SU-DHL-6 (cell line): ENCODE measurements around the gene DNAH3.

Source experiments
- H2AFZ ChIP-seq: fragments of 200-600 bp; sonication (generic); 2 replicates; pipeline ENCODE4 v1.6.1; 2014; ENCODE audit warnings: low read depth, mild to moderate bottlenecking, moderate library complexity, mixed read lengths, antibody characterized with exemption, low read length; ENCODE audit not compliant: severe bottlenecking
- H3F3A ChIP-seq: fragments of 200-600 bp; shearing (Covaris generic); 2 replicates; pipeline ENCODE4 v1.6.0; 2016; ENCODE audit warnings: antibody characterized with exemption, mild to moderate bottlenecking; ENCODE audit not compliant: insufficient read depth
- H3K27ac ChIP-seq: fragments of 200-600 bp; sonication (generic); 2 replicates; pipeline ENCODE4 v1.5.1; 2016; ENCODE audit warnings: low read depth, mild to moderate bottlenecking, low read length, moderate library complexity, mixed read lengths
- H3K27me3 ChIP-seq: fragments of 200-600 bp; sonication (generic), shearing (Covaris generic); 2 replicates; pipeline ENCODE4 v1.6.0; 2014; ENCODE audit warnings: mild to moderate bottlenecking, low read length
- H3K36me3 ChIP-seq: fragments of 200-600 bp; sonication (generic); 2 replicates; pipeline ENCODE4 v1.6.1; 2014; ENCODE audit warnings: mild to moderate bottlenecking, low read length, mixed read lengths
- H3K4me2 ChIP-seq: fragments of 300-600, 200-600 bp; shearing (Covaris generic), sonication (generic); 2 replicates; pipeline ENCODE4 v1.6.0; 2014; ENCODE audit warnings: low read length, low read depth, mild to moderate bottlenecking; ENCODE audit not compliant: poor library complexity, severe bottlenecking
- H3K4me3 ChIP-seq: fragments of 200-600 bp; sonication (generic); 2 replicates; pipeline ENCODE4 v1.5.1; 2014; ENCODE audit warnings: antibody characterized with exemption, low read length, mild to moderate bottlenecking, mixed read lengths; ENCODE audit not compliant: insufficient read depth, poor library complexity, severe bottlenecking
- H3K79me2 ChIP-seq: fragments of 200-600 bp; sonication (generic); 2 replicates; pipeline ENCODE4 v1.6.1; 2014; ENCODE audit warnings: mild to moderate bottlenecking, low read length, moderate library complexity; ENCODE audit not compliant: insufficient read depth
- H3K9ac ChIP-seq: fragments of 200-600 bp; sonication (generic); 2 replicates; pipeline ENCODE4 v1.7.0; 2014; ENCODE audit warnings: mild to moderate bottlenecking, low read length
- H3K9me2 ChIP-seq: fragments of 200-600 bp; sonication (generic); replicated peaks from 2 replicates; pipeline ENCODE4 v1.6.1; 2014; ENCODE audit warnings: low read length; ENCODE audit not compliant: insufficient read depth
- H3K9me3 ChIP-seq: fragments of 200-600 bp; sonication (generic); 2 replicates; pipeline ENCODE4 v1.6.1; 2014; ENCODE audit warnings: low read length, mixed read lengths; ENCODE audit not compliant: insufficient read depth
- H4K20me1 ChIP-seq: fragments of 200-600 bp; sonication (generic); 2 replicates; pipeline ENCODE4 v1.6.1; 2014; ENCODE audit warnings: low read depth, mild to moderate bottlenecking, antibody characterized with exemption, low read length, moderate library complexity, mixed read lengths
- EZH2phosphoT487 ChIP-seq: fragments of 200-600 bp; sonication (generic), shearing (Covaris generic); conservative IDR thresholded peaks from 2 replicates; pipeline ENCODE4 v1.6.1; 2018; ENCODE audit warnings: mild to moderate bottlenecking, antibody characterized with exemption, low read length, moderate library complexity, mixed read lengths
- TF ChIP-seq, protein P1 (sequence below): fragments of 200-600 bp; sonication (generic); IDR thresholded peaks from one replicate; pipeline ENCODE4 v1.5.1; 2017; ENCODE audit warnings: antibody characterized with exemption, mild to moderate bottlenecking, low read length, moderate library complexity; ENCODE audit not compliant: insufficient read depth, poor library complexity, severe bottlenecking

Gene DNAH3

DNA sequence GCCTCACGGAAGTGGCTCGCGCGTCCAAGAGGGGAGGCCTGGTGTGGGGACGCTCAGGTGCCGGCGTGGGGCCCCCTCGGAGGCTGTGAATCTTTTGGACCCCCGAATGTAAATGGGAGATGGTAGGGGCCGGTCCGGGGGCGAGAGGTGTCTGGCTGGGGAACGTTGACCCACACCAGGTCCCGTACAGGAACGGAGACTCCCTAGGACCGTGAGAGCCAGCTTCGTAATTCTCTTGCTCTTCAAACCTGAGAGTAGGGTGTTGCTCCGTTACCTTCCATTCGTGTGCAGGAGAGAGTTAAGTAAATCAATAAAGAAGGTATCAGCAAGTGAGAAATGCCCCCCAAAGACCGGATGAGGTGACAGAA lies 249.6 kb downstream of the DNAH3 start:
- Histone ChIP-seq H3K36me3 (no peaks in the 10 kb centered on the region), H3K79me2 (peaks cover 25% of the 10 kb centered on the region), H3F3A (peaks cover 17% of the 10 kb centered on the region), H3K9me3 (no peaks in the 10 kb centered on the region), H3K4me3 (peak overlapping the region; percentile 65), H3K9ac (peak overlapping the region; percentile 74), H3K9me2 (no peaks in the 10 kb centered on the region), H4K20me1 (no peaks in the 10 kb centered on the region), H3K27ac (peak overlapping the region; percentile 71), H3K4me2 (peak overlapping the region; percentile 62), H3K27me3 (no peaks in the 10 kb centered on the region), H2AFZ (peak overlapping the region; percentile 71)
- TF ChIP-seq, protein P1, sequence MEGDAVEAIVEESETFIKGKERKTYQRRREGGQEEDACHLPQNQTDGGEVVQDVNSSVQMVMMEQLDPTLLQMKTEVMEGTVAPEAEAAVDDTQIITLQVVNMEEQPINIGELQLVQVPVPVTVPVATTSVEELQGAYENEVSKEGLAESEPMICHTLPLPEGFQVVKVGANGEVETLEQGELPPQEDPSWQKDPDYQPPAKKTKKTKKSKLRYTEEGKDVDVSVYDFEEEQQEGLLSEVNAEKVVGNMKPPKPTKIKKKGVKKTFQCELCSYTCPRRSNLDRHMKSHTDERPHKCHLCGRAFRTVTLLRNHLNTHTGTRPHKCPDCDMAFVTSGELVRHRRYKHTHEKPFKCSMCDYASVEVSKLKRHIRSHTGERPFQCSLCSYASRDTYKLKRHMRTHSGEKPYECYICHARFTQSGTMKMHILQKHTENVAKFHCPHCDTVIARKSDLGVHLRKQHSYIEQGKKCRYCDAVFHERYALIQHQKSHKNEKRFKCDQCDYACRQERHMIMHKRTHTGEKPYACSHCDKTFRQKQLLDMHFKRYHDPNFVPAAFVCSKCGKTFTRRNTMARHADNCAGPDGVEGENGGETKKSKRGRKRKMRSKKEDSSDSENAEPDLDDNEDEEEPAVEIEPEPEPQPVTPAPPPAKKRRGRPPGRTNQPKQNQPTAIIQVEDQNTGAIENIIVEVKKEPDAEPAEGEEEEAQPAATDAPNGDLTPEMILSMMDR = no peak
- TF ChIP-seq EZH2phosphoT487 = no peak

DNA sequence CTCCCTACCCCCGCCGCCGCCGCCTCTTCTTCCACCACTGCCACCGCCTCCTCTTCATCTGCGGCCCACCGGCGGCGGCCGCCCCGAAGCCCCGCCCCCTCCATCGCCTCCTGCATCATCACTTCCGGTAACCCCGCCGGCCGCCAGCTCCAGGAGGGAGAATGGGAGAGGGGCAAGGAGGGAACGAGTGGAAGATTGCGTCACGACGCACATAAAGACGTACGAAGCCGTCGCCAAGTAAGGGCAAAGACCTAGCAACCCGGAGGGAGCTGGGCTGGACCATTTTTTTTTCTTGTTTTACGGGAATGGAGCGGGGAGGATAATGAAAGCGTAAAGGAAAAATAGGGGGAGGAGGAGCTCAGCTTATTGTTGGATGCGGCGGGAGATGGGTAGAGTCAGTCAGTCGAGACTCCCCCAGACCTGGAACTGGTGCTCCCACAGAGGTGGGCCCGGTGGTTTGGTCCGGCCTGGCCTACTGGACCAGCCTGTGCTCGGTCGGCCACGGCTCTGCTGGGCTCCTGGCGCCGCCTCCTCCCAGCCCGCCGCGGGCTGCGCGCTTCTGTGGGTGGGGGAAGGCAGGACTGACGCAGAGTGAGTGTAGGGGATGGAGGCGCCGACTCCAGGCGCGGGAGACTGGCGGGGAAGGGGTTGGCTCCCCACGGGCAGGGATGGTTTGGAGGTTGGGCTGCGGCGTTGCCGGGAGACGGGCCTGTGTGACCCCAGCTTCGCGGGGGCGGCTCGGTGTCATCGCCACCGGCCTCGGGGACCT lies 250.2 kb downstream of the DNAH3 start, which contains the start of the genes DCUN1D3 and LYRM1:
Gene DCUN1D3, minus strand, starts transcription at position 60 of the 769 bp plus-strand sequence. CDS start 37,820 bp downstream, outside the sequence.
Gene LYRM1, plus strand, starts transcription at position 473 of the 769 bp plus-strand sequence. CDS start 14,785 bp downstream, outside the sequence.
- Histone ChIP-seq H3K79me2 (peaks cover 25% of the 10 kb centered on the region), H3K27ac (peak within 1 kb of the TSS; percentile 71), H3K4me3 (peak within 1 kb of the TSS; percentile 65), H3K9me2 (no peaks in the 10 kb centered on the region), H3K9me3 (no peaks in the 10 kb centered on the region), H3K36me3 (no peaks in the 10 kb centered on the region), H3K27me3 (no peaks in the 10 kb centered on the region), H3K4me2 (peak within 1 kb of the TSS; percentile 62), H2AFZ (peak within 1 kb of the TSS; percentile 71), H3F3A (peaks cover 17% of the 10 kb centered on the region), H3K9ac (peak within 1 kb of the TSS; percentile 74), H4K20me1 (no peaks in the 10 kb centered on the region)
- no peak for TF ChIP-seq EZH2phosphoT487
- TF ChIP-seq, protein P1 = no peak

DNA sequence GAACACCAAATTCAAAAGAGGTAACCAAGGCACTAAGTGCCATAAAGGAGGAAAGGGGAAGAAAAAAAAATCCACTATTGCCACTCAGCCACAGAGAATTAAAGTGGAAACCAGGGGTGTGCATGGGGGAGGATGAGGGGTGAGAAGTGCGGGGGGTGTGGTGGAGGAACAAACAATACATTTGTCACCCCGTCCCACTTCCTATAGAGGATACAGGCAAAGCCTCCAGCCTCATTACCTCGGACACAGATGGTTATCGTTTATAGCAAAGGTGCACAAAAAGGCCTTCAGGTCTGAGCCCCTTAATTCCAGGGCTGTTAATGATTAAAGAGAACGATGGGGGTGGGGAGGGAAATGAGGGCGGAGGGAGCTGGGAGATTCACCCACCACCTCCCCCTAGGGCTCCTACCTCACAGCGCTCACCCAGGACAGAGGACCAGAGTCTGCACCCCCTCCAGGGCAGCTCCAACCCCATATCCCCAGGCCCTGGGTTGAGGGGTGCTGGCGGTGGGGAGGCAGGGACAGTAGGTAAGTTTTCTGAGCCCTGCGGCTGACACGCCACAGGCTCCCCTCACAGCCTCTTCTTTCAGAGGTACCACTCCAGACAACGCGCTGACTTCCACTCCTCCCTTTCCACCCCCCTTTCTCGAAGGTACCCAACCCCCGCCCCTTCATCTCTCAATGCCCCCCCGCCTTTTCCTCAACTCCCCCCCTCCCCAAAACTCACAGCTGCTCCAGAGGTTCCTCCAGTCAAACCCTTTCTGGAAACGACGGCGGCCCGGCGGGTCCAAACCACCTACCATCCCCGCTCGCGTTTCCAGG lies 251.0 kb downstream of the DNAH3 start:
- Histone ChIP-seq H3F3A (peaks cover 11% of the 10 kb centered on the region), H3K4me3 (peak overlapping the region; percentile 65), H3K27me3 (no peaks in the 10 kb centered on the region), H3K9ac (peak overlapping the region; percentile 74), H3K9me3 (no peaks in the 10 kb centered on the region), H3K9me2 (no peaks in the 10 kb centered on the region), H3K27ac (0 out of 2 replicates have a peak overlapping the region, but pooled peaks have one; percentile 71), H3K36me3 (no peaks in the 10 kb centered on the region), H3K79me2 (peaks cover 25% of the 10 kb centered on the region), H2AFZ (peak overlapping the region; percentile 71), H4K20me1 (no peaks in the 10 kb centered on the region), H3K4me2 (peak overlapping the region; percentile 62)
- no peak for TF ChIP-seq EZH2phosphoT487
- TF ChIP-seq, protein P1 = no peak
